Fibroblast of peridontal ligament (primary cell): ENCODE data around the gene BCKDHB.
"Not testable (repeated sequence)": the region's sequence is repeated elsewhere in the genome, so short reads cannot be mapped to it uniquely, and the experiment has no call there.

Source experiments
- DNase-seq: peaks from one replicate; pipeline ENCODE4 v3.0.0-alpha.2; 2010; ENCODE audit errors: extremely low read depth

Gene BCKDHB

DNA sequence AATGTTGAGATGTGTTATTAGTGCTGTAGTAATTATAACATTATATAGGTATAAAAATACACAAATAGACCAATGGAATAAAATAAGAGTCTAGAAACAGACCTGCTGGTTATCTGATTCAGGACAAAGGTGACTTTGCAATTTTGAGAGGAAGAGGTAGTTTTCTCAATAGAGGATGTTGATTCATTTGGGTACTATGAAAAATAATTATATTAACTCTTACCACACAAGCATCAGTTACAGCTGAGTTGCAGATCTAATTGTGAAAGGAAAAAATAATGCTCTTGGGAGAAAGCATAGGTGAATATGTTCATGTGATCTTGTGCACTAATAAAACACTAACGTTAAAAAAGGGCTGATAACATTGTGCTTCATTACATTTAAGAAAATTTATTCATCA, 103.0 kb downstream of the BCKDHB start:
- DNase-seq, result no peak

DNA sequence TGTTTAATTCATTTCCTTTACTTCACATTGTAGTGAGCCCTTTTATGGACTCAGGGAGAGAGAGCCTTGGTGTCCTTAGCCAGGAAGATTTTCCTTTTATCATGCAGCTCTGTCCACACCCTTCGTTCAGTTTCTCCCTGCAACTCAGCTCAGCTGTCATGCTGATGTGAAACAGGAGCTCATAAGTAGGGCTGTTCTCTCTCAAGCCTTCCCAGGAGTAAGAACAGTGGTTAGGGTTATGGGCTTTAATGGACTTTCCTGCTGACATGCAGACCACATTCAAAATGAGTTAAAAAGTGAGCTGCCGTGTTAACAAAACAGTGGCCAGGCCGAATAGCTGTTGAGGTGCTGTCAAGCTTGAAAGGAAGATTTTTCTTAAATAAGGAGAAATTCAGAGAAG, 104.1 kb downstream of the BCKDHB start:
- no peak for DNase-seq

DNA sequence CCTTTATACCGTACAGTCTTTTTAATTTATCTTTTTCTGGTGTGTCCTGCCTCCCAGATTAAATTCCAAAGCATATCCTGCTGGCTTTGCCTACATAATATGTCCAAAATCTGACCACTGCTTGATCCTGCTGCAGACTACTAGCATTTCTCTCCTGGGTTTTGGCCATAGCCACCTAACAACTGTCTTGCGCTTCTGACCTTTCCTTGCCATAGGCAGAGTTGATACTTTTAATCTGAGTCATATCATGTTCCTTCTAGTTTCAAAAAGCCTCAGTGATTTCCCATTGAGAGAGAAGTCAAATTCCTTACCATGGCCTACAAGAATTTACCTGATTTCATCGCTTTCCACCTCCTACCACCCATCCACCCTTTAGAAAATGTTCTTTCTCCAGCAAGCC, 104.8 kb downstream of the BCKDHB start:
- no peak for DNase-seq

DNA sequence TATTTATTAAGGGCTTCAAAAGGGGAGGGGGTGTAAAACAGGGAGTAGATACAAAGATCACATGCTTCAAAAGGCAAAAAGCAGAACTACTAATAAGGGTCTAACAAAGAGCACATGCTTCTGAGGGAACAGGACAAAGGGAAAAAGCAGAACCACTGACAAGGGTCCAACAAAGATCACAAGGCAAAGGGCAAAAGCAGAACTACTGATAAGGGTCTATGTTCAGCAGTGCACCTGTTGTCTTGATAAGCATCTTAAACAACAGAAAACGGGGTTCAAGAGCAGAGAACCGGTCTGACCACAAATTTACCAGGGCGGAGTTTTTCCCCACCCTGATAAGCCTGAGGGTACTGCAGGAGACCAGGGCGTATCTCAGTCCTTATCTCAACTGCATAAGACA, 105.4 kb downstream of the BCKDHB start:
- DNase-seq, result not testable (repeated sequence)

DNA sequence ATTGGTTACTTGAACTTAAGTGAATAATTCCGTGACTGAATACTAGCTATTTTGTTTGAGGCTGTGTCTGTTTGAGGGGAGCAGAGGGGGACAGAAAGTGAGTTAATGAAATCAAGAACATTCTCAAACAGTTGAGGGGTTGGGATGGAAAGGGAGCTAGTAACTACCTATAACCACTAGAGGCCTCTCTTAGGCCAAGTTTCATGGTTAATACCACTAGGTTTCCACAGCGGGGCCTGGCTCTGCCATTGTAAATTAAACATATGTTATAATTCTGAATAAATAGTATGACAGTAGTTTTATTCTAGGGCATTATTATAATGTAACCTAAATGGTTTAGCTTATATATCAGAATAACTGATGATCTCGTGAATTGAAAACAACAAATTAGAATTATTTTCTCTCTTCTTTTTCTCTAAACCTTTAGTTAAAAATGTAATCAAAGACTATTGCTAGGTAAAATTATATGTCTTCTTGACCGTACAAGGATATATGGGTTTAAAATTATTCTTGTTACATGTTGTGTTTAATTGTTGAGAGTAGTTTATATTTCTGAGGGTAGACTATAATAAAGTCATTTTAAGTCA, 108.1 kb downstream of the BCKDHB start:
- peak; percentile 84 for DNase-seq

DNA sequence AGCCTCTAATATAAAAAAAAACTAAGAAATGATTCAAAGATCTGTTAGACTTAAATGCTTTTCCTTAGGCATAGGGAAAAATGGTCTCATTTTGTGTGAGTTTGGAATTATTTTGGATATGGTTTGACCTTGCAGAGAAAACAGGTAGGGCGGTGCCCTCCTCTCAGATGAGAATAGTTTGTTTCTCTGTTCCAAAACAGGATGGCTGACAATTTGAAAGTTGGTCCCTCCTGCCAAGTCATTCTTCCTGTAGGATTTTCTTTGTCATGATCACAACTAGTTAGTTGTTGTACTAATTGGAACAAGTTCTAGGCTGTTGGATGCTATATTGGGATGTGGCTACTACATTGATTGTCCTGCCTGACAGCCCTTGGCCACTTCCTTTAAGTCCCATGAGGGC, 108.6 kb downstream of the BCKDHB start:
- DNase-seq, result no peak

DNA sequence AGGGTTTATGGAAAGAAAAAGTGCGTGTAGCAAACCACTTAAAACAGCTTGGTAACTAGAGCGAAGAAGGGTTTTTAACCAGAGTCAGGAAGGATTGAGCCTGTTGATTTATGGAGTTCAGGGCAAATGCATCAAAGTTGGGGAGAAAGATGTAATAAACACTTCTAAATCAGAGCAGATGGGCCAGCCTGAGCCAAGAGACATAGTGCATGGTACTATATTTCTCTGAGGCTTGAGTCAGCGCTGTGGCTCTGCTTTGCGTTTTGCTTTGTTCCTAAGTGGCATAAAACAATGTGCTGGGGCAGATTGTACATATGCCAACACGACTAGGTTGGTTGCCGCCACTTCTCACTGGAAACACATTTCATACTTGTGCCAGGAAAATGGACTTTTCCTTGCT, 111.3 kb downstream of the BCKDHB start:
- DNase-seq, result peak; percentile 79

DNA sequence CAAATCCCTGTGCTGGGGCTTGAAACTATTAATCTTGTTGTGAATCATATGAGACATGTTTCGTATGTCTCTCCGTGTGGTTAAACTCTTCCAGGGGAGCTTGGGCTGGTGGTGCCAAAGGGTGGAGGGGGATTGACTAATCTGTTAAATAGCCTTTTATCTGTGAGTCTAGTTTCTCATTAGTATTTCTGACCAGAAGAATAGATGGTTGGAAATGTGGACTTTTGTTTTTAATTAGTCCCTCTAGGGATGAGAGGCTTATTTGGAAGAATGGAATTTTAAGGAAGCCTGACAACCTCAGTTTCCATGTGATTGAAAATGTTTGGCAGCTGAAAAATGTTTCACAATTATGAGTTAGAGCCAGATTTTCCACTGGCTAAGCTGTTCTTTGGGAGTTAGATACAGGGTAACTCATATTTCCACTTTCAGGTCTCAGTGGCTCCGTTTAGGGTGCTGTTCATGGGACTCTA, 117.3 kb downstream of the BCKDHB start:
- peak; percentile 98 for DNase-seq

DNA sequence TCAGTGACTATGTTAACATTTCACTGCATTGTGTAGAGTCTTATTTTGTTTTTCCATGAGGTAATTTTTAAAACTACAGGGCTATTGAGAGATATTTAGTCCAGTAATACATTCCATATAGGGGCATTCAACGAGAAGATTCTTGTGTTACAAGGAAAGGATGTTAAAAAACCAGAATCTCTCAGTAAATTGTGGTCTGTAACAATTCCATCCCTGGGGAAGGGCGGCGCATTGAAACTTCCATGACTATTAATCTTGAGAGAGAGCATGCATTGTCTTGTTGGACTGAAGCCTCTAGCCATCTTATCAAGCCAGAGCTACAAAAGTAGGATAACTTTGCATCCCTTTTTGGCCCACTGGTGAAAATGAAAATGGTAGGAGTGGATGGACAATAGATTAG, 119.7 kb downstream of the BCKDHB start:
- DNase-seq, result peak; percentile 75

DNA sequence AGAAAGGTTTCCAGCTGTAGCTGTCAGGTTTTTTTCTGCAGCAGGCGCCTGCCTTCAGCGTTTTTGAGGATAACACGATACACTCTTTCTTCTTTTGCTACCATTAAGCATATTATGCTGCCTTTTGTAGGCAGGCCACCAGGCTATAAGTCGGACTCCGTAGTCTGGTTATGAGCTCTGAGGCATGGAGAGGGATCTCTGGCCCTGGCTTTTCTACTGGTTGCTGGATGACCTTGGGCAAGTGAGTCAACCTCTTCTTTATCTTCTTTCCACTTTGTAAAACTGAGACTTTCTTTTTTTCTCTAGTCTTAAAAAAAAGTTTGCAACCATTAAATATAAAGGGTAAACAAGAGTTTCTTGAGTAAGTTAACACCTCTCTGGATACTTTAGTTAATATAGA, 120.2 kb downstream of the BCKDHB start:
- no peak for DNase-seq

DNA sequence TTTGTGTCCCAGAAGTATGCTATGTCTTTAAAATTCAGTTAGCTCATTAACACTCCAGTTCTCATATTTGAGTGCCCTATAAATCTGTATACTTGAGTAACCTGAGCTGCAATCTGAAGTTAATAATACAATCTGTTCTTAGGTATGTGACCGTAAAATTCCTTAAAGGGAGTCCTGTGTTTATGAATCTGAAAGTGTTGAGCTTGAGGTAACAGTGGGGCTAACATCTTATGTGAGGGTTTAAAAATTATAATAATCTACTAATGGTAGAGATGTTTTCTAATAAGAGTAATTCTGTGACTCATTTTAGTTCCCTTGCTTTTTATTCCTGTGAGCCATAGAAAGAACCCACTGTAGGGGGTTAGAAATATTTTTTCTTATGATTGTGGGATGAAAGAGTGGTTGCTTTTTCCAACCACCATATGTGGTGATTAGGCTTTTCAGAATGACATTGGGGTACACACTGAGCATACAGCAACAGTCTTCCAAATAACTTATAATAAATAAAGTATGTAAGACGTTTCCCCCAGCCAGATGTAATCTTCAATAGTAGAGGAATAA, 121.2 kb downstream of the BCKDHB start:
- no peak for DNase-seq

DNA sequence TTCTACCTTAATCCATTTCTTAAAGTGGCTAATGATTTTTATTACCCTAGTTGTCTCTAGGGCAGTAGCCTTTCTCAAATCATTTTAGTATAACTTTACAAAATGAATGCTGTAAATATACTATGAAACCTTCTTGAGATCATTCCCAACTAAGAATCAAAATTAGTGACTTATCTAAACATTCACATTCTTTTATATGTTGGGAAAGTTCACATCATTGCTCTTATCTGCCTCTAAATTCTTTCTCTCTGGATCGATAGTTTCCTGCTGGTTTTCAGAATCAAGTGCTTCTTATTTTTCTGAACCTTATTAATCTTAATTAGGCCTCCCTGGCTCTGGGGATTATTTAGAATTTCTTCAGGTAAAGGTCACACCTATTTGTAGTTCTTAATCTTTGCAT, 126.8 kb downstream of the BCKDHB start:
- DNase-seq, result no peak

DNA sequence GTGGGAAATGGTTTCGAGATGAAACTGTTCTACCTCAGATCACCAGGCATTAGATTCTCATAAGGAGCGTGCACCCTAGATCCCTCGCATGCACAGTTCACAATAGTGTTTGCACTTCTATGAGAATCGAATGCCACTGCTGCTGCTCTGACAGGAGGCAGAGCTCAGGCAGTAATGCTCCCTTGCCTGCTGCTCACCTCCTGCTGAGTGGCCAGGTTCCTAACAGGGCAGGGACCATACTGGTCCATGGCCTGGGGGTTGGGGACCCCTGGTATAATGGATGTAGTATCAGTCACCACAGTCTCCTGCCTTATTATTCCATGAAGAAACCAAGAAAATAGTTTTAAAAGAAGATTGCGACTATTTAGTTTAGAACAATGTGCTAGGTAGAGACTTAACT, 127.5 kb downstream of the BCKDHB start:
- DNase-seq, result no peak

DNA sequence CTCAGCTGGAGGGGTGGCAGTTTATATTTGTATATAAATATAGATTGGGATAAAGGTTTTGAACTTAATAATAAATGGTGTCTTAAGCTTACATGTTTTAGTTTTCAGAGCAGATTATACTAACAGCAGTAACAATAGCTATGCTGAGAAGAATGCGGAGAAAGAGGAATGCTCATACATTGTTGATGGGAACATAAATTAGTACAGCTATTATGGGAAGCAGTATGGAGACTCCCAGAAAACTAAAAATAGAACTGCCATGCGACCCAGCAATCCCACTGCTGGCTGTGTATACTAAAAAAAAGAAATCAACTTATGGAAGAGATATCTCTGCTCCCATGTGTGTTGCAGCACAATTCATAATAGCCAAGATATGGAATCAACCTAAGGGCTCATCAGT, 127.9 kb downstream of the BCKDHB start:
- peak; percentile 16 for DNase-seq

DNA sequence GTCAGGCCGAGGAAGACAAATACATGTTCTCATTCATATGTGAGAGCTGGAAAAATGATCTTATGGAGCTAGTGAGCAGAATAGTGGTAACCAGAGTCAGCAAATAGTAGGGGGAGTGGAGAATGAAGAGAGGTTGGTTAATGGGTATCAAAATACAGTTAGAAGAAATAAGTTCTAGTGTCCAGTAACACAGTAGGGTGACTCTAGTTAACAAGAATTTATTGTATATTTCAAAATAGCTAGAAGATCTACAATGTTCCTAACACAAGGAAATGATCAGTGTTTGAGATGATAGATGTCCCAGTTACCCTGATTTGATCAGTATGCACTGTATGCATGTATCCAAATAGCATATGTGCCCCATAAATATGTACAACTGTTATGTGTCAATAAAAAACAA, 128.4 kb downstream of the BCKDHB start:
- peak; percentile 29 for DNase-seq

DNA sequence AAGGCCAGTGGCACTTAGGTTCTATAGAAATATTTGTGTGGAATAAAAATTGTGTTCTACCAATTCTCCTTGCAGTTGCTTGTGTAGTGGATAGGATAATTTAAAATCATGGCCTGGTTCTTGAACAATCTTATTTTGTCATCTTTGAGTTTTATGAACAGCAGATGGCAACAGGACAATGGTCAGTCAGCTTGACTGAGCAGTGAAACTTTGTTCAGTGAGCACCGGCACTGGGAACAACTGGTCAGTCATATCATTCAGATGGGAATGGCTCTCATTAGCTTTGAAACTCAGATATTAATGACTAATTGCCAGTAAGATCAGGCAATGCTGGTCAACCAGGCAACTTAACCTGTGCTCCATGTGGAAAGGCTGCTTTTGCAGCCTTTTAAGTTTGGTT, 129.2 kb downstream of the BCKDHB start:
- DNase-seq, result no peak

DNA sequence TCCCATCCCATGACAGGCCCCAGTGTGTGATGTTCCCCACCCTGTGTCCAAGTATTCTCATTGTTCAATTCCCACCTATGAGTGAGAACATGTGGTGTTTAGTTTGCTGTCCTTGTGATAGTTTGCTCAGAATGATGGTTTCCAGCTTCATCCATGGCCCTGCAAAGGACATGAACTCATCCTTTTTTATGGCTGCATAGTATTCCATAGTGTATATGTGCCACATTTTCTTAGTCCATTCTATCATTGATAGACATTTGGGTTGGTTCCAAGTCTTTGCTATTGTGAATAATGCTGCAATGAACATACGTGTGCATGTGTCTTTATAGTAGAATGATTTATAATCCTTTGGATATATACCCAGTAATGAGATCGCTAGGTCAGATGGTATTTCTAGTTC, 132.3 kb downstream of the BCKDHB start:
- DNase-seq, result not testable (repeated sequence)

DNA sequence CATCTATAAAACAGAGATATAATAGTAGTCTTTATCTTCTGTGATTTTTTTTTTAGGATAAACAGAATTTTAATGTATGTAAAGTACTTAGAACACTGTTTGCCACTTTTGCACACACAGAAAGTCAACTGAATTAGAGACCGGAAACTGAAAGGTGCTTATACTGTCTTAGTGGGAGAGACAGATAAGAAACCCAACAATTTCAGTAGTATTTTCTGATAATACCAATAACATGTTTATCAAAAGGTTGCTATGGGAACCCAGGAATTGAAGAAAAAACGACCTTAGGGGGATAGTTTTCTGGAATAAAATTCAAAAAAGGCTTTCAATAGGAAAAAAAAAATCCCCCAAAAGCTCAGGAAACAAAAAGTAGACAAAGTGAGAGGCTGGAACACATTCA, 138.6 kb downstream of the BCKDHB start:
- no peak for DNase-seq

DNA sequence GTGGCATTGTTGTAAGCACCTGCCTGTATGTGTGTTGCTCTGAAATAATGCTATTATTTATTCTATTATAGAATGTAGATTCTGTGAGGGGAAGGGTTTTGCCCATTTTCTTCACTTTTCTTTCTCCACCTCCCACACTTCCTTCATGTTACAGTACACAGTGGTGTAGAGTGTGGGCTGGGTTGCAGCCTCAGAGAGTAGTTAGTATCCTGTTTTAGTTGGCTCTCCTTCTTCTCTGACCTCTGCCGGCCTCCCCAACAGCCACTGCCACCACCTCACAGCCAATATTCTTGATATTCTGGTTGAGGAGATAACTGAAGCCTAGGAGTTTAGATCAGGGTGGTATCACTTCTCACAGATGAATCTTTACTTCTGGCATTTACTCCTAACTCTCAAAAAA, 143.4 kb downstream of the BCKDHB start:
- DNase-seq, result no peak

DNA sequence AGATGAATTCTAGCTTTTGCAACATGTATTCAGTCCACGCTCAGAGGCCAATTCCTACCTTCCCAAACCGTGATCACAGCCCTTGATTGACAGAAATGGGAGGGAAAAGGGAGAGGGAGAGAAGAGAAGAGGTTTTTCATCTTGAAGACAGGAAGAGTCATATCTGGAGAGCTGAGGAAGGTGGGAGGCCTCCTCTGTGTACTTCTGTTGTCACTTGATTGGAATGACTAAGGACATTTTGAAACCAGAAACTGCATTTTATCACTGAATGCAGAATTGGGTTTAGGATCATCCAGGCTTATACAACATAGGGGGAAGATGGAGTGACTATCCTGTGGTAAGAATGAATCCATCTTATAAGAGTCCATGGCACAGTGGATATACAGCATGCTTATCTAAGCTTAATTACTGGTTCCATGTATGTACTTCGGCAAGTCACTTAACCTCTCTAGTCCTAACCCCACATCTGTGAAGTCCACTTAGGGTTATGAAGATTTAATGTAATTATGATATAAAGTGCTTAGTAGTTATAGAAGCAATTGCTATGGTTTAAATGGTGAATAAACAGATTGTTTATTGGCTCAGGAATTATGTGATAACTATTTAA, 144.0 kb downstream of the BCKDHB start:
- DNase-seq, result peak; percentile 8

DNA sequence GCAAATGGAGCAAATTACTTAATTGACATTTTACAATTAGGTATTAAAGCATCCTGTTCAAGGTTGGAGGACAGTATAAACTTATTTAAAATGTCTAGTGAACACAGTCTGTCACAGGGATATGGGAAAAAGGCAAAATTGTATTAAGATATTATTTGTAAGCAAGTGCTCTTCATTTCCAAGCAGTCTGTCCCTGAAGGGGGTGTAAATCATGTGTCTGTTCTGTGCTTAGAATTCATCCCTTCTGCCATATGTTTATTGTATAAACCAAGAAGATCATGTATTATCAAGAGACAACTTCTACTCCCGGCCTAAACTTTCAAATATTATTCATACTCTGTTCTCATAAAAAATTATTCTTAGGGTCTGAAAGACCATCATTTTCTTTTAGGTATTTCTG, 144.8 kb downstream of the BCKDHB start:
- no peak for DNase-seq

DNA sequence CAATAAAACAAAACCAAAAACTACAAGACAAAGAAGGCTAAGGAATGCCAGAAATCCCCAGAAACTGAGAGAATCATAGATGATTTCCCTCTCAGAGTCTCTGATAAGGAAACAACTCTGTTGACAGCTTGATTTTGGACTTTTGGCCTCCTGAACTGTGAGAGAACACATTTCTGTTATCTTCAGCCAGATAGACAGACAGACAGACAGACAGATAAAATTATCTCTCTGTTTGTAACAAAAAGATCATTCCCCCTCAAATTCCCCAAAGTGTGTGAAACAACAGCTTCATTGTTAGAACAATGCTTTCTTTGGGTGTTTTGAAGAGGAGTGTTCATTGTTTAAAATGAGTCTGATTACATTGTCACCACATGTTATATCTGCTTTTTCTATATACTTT, 148.2 kb downstream of the BCKDHB start:
- DNase-seq, result no peak

DNA sequence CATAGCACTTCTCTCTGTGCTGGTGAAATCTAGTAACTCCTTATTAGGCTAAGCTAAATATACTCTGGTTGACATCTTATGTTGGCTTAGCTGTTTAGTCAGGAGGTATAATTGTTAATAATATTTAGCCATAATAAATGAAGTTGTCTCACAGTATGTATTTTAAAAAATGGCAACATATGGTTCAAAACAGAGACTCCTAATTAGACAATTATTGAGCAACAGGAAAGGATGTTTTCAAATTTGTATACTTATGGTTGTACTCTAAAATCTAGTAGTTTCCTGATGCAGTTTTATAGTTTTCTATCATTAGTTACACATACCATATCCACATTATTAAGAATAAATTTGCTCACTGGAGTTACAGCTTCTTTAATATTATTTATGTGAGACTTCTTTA, 150.2 kb downstream of the BCKDHB start:
- no peak for DNase-seq

DNA sequence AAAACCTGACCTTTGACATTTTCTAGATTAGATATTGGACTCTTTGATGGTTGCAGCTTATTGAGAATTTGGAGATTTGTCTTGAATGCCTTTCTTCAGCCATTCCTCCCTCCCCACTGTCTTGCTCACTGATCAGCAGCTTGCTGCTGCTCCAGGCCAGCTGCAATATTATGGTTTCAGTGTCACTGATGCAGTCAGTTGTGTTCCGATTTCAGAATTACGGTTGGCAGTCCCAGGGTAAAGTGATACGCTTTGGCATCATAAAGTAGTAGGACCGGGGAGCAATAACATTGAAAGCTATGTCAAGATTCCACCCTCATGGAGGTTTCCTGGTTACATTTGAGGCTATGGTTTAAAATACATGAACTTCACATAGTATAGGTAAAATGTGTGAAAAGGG, 152.6 kb downstream of the BCKDHB start:
- DNase-seq, result peak; percentile 42
